Activated naive CD8-positive, alpha-beta T cell treated with anti-CD3 and anti-CD28 coated beads, Interleukin-2, amount 50 U/mL, for 16 hours (primary cell): ENCODE results near the gene IDI2.

Experiments used
- DNase-seq: peaks from one replicate; pipeline ENCODE4 v3.0.0-alpha.2; 2020; ENCODE audit warnings: low read depth, low spot score

The IDI2 gene

DNA sequence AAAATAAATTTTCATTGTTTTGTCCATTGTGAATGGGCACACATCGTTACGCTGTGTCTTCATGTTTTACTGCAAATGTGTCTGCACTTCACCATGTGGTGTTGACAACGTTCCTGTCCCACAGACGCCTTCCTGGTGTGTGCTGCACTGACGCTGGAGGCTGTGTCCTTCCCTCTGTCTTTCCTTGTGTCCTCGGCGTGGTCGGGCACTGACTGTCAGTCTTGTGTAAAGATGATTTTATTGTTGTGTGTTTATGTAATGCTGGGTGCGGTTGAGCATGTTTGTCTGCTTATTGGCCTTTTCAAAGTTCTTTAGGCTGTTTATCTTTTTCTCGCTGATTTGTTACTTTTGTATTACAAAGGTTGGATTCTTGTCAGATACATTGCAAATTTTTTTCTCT is 18.1 kb downstream of the IDI2 start:
- DNase-seq = no peak

DNA sequence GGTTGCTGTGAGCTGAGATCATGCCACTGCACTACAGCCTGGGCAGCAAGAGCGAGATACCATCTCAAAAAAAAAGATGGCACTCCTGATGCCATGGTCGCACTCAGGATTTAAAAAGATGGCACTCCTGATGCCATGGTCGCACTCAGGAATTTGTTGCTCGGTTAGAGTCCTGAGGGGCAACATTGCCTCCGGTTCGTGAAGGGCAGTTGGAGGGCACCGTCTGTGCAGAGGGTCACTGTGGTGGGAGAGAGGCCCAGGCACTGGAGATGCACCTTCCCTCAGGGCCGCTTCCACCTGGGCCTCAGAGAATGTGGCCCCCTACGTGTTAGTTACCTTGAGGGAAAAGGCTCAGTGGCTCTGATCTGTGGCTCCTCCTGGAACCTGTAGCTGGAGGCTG is 19.1 kb downstream of the IDI2 start:
- DNase-seq = no peak

DNA sequence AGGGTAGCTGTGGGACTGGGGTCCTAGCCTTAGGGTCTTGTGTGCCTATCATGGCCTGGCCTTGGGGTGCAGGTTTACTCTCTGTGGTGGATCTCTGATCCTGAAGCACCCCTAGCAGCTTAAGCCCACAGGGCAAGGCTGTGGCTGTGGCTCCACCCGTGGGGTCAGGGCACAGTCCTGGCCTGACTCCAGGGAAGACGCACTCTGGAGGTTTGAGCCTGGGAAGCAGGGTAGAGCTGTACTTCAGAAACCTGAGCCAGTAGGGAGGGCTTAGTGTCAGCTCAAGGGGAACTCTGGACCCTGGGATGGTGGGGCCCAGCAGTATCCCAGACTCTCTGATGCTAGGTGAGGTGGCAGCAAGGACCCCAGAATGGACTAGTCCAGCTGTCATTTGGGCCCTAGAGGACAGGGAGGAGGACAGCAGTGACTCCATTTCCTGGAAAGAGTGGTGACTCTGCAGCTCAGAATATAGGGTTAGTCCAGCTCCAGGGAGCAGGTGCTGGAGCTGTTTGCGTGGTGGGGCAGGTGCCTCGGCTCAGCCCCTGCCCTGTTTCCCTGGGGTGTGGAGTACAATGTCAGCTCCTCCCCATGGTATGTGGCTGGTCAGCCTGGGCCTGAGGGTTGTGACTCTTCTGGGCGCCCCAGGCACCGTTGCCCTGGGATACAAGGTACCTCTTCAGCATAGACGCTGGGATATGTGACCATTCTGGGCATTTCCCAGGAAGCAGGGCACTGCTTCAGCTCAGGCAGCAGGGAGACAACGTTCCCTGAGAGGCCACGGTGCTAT is 21.6 kb downstream of the IDI2 start:
- DNase-seq = no peak

- no peak for DNase-seq
Measured at GRCh38 chr10:1002425-1003006, 23.1 kb downstream of the IDI2 start.

DNA sequence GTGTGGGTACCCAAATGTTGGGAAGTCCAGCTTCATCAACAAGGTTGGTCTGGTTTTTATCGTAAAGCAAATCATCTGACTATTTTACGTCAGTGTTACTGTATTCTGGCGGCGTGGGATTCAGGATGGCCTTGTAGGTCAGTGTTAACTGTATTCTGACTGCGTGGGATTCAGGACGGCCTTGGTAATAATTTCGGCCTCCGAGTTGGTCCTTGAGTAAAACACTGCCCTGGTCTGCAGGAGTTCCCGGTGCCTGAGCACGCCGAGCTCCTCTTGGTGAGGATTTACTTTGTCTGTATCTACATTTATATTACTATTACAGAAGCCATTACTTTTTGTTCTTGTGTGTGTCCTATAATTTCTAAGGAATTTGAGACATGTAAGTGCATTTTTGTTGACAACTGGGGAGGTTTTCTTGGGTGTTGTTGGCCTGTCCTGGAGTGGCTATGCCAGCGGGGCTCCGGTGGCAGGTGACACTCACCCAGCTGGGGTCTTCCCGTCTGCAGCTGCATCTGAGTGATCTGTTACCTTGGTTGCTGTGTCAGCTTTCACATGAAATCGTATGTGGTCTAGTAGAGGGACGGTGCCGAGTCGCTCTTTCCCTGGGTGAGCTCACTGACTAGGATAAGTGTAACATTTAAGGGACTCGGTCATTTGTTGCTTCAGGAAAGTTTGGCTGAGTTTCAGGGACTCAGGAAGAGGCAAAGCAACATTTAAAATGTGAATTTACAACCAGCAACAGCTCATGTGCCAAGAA is 28.2 kb downstream of the IDI2 start:
- DNase-seq = no peak

GRCh38 chr10:996031-996430 is 29.6 kb downstream of the IDI2 start:
- DNase-seq = no peak

GRCh38 chr10:995559-995926 is 30.1 kb downstream of the IDI2 start:
- DNase-seq = no peak

- no peak for DNase-seq
Measured at GRCh38 chr10:994836-995558, 30.7 kb downstream of the IDI2 start.

- no peak for DNase-seq
Measured at GRCh38 chr10:992871-993270, 32.8 kb downstream of the IDI2 start.

- DNase-seq = no peak
Measured at GRCh38 chr10:992467-992866, 33.2 kb downstream of the IDI2 start.

- DNase-seq = no peak
Measured at GRCh38 chr10:990808-991207, 34.9 kb downstream of the IDI2 start.

GRCh38 chr10:988667-989545 is 36.8 kb downstream of the IDI2 start:
- peak; percentile 10 for DNase-seq

DNA sequence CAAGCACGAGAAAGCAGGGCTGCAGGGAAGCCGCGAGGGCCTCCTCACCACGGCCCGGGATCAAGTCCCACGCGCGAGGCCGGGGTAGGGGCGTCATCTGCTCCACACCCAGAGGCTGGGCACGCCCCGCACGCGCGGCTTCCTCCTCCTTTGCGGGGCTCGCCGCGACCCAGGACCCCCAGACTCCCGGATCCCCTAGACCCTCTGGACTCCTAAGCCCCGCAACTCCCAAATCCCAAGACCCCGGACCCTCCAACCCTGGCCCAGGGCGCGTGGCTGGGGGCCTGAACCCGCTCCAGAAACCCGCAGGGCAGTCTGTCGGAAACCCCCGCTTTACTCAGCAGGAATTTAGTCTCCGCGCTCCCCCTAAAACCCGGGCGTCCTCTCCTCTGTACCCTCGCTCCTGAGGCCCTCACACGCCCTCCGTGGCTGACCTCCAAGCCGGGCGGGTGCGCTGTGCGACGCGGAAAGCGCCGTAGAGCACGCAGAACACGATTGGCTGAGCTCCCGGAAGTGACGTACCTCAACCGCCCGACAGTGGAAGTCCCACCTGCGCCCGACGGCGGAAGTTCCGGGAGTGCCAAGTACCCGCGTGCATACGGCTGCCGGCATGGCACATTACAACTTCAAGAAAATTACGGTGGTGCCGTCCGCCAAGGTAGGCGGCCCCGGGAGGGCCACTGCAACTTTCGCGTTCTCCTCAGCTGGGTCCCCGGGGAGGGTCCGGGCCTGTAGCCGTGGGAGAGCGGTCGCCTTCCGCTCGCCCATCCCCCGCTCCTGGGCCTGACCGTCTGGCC is 37.6 kb downstream of the IDI2 start, which contains the start of gene GTPBP4:
Gene GTPBP4 (plus strand): TSS at position 565 of the 797 bp plus-strand sequence. CDS start 46 bp downstream, at position 611.
- peak; percentile 95 for DNase-seq

DNA sequence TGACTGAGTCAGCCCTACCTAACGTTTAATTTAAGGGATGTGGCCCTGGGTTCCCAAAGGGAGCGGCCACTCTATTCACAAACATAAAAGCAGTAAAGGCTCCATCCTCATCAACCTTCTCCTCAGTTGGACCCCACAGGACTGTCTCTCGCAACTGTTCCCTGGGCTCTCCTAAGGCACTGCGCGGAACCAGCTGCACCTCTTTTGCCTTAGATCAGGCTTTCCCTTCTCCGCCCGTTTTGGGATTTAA is 38.1 kb downstream of the IDI2 start:
- no peak for DNase-seq

- no peak for DNase-seq
Measured at GRCh38 chr10:986881-987619, 38.6 kb downstream of the IDI2 start.

GRCh38 chr10:986137-986825 is 39.4 kb downstream of the IDI2 start:
- DNase-seq = no peak

DNA sequence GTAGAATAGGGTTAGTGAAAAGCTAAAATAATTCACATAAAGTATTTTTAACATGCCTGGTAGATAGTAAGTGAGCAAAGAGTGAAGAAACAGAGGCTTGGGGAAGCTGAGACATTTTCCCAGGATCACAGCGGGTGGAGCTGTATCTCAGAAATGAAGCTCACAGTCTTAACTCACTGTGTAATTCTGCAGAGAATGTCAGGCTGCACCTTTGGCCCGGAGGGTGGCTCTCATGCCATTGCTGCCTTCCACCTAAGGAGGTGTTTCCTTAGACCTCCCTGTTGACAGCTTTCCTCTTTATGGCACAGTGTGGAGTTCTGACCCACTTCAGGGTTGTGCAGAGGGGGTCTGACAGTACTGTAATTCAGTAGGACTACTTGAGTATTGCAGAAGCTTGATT is 40.3 kb downstream of the IDI2 start:
- DNase-seq = no peak

DNA sequence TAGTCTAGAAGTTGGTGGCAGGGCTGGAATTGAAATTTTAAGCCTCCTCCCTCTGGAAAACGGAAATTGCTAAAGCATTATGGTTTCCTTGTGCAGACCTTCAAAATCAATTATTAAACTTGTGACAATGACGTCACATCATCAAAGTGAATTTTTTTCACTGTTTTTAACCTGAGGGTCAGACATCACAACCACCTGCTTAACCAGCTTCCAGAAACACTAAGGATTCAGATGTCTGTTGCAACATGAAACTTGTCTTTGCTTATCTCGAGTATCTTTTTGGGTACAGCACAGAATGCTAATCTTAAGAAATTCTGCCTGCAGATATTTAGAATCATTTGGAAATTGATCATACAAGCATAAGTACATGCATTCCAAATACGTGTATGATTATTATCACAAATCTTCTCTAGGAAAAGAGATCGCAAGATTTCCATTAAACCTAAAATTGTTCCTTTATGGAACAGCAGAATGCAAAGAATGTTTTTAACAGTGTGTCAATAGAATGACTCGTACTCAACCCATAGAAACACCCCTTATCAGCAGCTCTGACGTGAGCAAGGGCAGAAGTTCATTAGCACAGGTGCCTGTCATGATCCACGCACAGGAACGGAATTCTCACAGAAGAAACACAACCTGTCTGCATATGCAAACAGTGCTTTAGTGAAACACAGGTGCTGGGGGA is 41.5 kb downstream of the IDI2 start:
- DNase-seq = no peak

DNA sequence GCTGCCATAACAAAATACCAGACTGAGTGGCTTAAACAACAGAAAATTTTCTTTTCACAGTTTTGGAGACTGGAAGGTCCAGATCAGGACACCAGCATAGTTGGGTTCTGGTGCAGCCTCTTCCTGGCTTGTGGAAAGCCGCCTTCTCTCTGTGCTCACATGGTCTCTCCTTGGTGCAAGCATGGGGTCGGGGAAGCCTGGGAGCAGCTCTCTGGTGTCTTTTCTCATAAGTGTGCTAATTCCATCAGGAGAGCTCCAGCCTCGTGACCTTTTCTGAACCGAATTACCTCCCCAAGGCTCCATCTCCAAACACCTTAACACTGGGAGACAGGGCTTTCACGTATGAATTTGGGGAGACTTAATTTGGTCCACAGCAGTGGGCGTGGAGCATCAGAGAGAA is 42.3 kb downstream of the IDI2 start:
- DNase-seq = no peak
